ENCODE results near the gene BTN3A1.

Gene BTN3A1

GRCh38 chr6:26412954-26413353 is 10.9 kb downstream of the BTN3A1 start:
- ATAC-seq, result no peak
- TF ChIP-seq OSR1 (CRISPR knock-in tag; IDR thresholded peaks at IDR 0.05) (no peak), ZFP3 (CRISPR knock-in tag; IDR thresholded peaks at IDR 0.05) (no peak), SNAI2 (CRISPR knock-in tag; IDR thresholded peaks at IDR 0.05) (no peak), ZFP30 (CRISPR knock-in tag; IDR thresholded peaks at IDR 0.05) (no peak), CREB5 (CRISPR knock-in tag; IDR thresholded peaks at IDR 0.05; ENCODE audit: low read depth) (no peak), TOX (CRISPR knock-in tag; IDR thresholded peaks at IDR 0.05; ENCODE audit: borderline replicate concordance) (no peak), CSDC2 (CRISPR knock-in tag; IDR thresholded peaks at IDR 0.05) (no peak), TCF4 (CRISPR knock-in tag; IDR thresholded peaks at IDR 0.05; ENCODE audit: borderline replicate concordance) (no peak), GLIS3 (CRISPR knock-in tag; IDR thresholded peaks at IDR 0.05) (no peak)
- TF ChIP-seq, protein P1, sequence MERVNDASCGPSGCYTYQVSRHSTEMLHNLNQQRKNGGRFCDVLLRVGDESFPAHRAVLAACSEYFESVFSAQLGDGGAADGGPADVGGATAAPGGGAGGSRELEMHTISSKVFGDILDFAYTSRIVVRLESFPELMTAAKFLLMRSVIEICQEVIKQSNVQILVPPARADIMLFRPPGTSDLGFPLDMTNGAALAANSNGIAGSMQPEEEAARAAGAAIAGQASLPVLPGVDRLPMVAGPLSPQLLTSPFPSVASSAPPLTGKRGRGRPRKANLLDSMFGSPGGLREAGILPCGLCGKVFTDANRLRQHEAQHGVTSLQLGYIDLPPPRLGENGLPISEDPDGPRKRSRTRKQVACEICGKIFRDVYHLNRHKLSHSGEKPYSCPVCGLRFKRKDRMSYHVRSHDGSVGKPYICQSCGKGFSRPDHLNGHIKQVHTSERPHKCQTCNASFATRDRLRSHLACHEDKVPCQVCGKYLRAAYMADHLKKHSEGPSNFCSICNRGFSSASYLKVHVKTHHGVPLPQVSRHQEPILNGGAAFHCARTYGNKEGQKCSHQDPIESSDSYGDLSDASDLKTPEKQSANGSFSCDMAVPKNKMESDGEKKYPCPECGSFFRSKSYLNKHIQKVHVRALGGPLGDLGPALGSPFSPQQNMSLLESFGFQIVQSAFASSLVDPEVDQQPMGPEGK (CRISPR knock-in tag; IDR thresholded peaks at IDR 0.05; ENCODE audit: borderline replicate concordance), result no peak

DNA sequence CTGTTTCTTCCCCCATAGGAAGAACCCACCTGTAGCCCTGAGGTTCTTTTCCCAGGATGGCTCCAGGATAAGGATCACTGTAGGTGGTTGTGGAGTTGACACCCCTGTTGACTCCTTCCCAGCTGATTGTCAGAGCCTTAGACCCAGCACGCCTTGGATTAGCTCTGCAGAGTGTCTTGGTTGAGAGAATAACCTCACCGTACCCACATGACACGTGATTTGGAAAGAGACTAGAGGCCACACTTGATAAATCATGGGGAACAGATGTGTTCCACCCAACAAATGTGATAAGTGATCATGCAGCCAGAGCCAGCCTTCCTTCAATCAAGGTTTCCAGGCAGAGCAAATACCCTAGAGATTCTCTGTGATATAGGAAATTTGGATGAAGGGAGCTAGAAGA is 12.2 kb downstream of the BTN3A1 start:
- no peak for ATAC-seq

More for the DNA sequence above, 12.2 kb downstream of the BTN3A1 start:
- TF ChIP-seq TSHZ2 (CRISPR knock-in tag; IDR thresholded peaks at IDR 0.05) (no peak), ISL1 (CRISPR knock-in tag; IDR thresholded peaks at IDR 0.05) (no peak), BACH2 (CRISPR knock-in tag; IDR thresholded peaks at IDR 0.05; ENCODE audit: borderline replicate concordance) (no peak), ZFP3 (CRISPR knock-in tag; IDR thresholded peaks at IDR 0.05) (no peak), OSR1 (CRISPR knock-in tag; IDR thresholded peaks at IDR 0.05) (no peak), ZNF8 (CRISPR knock-in tag; IDR thresholded peaks at IDR 0.05) (no peak), GLIS3 (CRISPR knock-in tag; IDR thresholded peaks at IDR 0.05) (no peak), ZNF70 (CRISPR knock-in tag; IDR thresholded peaks at IDR 0.05) (no peak), ESRRG (CRISPR knock-in tag; IDR thresholded peaks at IDR 0.05) (no peak), ZNF565 (CRISPR knock-in tag; conservative IDR thresholded peaks at IDR 0.05; ENCODE audit: low read depth) (no peak), RARB (CRISPR knock-in tag; IDR thresholded peaks at IDR 0.05) (no peak), CSRNP3 (CRISPR knock-in tag; IDR thresholded peaks at IDR 0.05) (no peak), TCF4 (CRISPR knock-in tag; IDR thresholded peaks at IDR 0.05; ENCODE audit: borderline replicate concordance) (no peak), CSDC2 (CRISPR knock-in tag; IDR thresholded peaks at IDR 0.05) (no peak)
- TF ChIP-seq, protein P1 (CRISPR knock-in tag; IDR thresholded peaks at IDR 0.05; ENCODE audit: borderline replicate concordance), result no peak
